H1 (cell line): ENCODE measurements around the gene FKRP. TPM values are rescaled to one million over a fixed set of nuclear protein-coding genes. Genes with fewer than 3 reads are reported as not detected.

Source experiments
- CTCF ChIA-PET: fragments of 300-600 bp; sonication (Branson Sonifier 250); formaldehyde crosslinking; loops from one replicate; lab custom pipeline; 2021; ENCODE audit not compliant: partially characterized antibody; lab: Charles Lee
- POLR2A ChIA-PET: fragments of 300-600 bp; sonication (Branson Sonifier 250); formaldehyde crosslinking; loops from one replicate; lab custom pipeline; 2021; ENCODE audit warnings: inconsistent platforms; ENCODE audit not compliant: partially characterized antibody; lab: Charles Lee
- DNase-seq, 2 experiments: peaks; one replicate each; pipeline versions ENCODE4 v3.0.0 to v3.0.0-alpha.2; 2010 to 2022; ENCODE audit warnings: low spot score in 2 of 2, low read depth in 1 of 2, mixed read lengths in 1 of 2
- FAIRE-seq: peaks from 2 replicates; lab custom pipeline; 2011; peaks lifted over from hg19 to GRCh38; lab: Jason Lieb, UNC
- H2AFZ ChIP-seq: 2 replicates; pipeline ENCODE4 v1.8.1; 2012; ENCODE audit warnings: low read length, inconsistent platforms
- H2AK5ac ChIP-seq: 2 replicates; pipeline ENCODE4 v1.6.1; 2013; ENCODE audit warnings: low read depth, low read length
- H2BK120ac ChIP-seq: replicated peaks from 2 replicates; pipeline ENCODE3; 2013; ENCODE audit warnings: low read depth, low read length, inconsistent platforms
- H2BK12ac ChIP-seq: 2 replicates; pipeline ENCODE4 v1.6.1; 2013; ENCODE audit warnings: low read depth, low read length
- H2BK15ac ChIP-seq: 2 replicates; pipeline ENCODE4 v1.6.1; 2013; ENCODE audit warnings: low read length
- H2BK20ac ChIP-seq: 2 replicates; pipeline ENCODE4 v1.6.1; 2013; ENCODE audit warnings: low read length
- H2BK5ac ChIP-seq: 2 replicates; pipeline ENCODE4 v1.6.1; 2013; ENCODE audit warnings: low read depth, low read length
- H3K14ac ChIP-seq: 2 replicates; pipeline ENCODE4 v1.6.1; 2013; ENCODE audit warnings: inconsistent platforms; ENCODE audit not compliant: insufficient read length
- H3K18ac ChIP-seq: 2 replicates; pipeline ENCODE4 v1.6.1; 2013; ENCODE audit warnings: low read length; ENCODE audit errors: extremely low read depth
- H3K23ac ChIP-seq: 2 replicates; pipeline ENCODE4 v1.6.1; 2013; ENCODE audit warnings: inconsistent platforms; ENCODE audit not compliant: insufficient read length
- H3K23me2 ChIP-seq: 2 replicates; pipeline ENCODE4 v1.6.1; 2013; ENCODE audit warnings: low read depth, low read length
- H3K27ac ChIP-seq: 2 replicates; pipeline ENCODE4 v1.6.1; 2011; ENCODE audit warnings: low read depth, low read length, inconsistent platforms
- H3K27me3 ChIP-seq, 4 experiments: replicated peaks in 1 of 4; 1 replicate in 1 of 4; 2 replicates in 3 of 4; pipeline versions ENCODE4 v1.6.1 to v1.8.1; 2011 to 2013; ENCODE audit warnings: low read length in 3 of 4, mild to moderate bottlenecking in 3 of 4, inconsistent platforms in 2 of 4, mixed read lengths in 2 of 4, moderate library complexity in 1 of 4; ENCODE audit not compliant: control insufficient read depth in 3 of 4, insufficient read depth in 3 of 4; ENCODE audit errors: extremely low read depth in 1 of 4
- H3K36me3 ChIP-seq, 4 experiments: 2 replicates each; pipeline versions ENCODE4 v1.6.1 to v1.8.1; 2011 to 2013; ENCODE audit warnings: mild to moderate bottlenecking in 4 of 4, low read length in 3 of 4, moderate library complexity in 2 of 4, control low read depth in 1 of 4, inconsistent platforms in 1 of 4; ENCODE audit not compliant: insufficient read depth in 4 of 4, control insufficient read depth in 2 of 4
- H3K4ac ChIP-seq: replicated peaks from 2 replicates; pipeline ENCODE3; 2013; ENCODE audit warnings: low read length, low read depth, mixed read lengths, inconsistent platforms; ENCODE audit not compliant: insufficient read length
- H3K4me1 ChIP-seq, 4 experiments: replicated peaks in 1 of 4; 1 replicate in 1 of 4; 2 replicates in 3 of 4; pipeline versions ENCODE4 v1.6.1 to v1.8.1; 2011 to 2013; ENCODE audit warnings: low read length in 3 of 4, inconsistent platforms in 2 of 4, mixed read lengths in 1 of 4; ENCODE audit not compliant: insufficient read depth in 4 of 4, control insufficient read depth in 3 of 4
- H3K4me2 ChIP-seq, 2 experiments: 2 replicates each; pipeline versions ENCODE4 v1.6.1 to v1.8.1; 2011 to 2013; ENCODE audit warnings: low read depth in 2 of 2, low read length in 2 of 2, control low read depth in 1 of 2, inconsistent platforms in 1 of 2, mild to moderate bottlenecking in 1 of 2; ENCODE audit not compliant: insufficient read depth in 1 of 2
- H3K4me3 ChIP-seq, 4 experiments: fragments of 200-600, 300-600 bp in 1 of 4; sonication (generic), shearing (Covaris generic), sonication (Bioruptor Twin) in 1 of 4; 2 replicates each; pipeline versions ENCODE4 v1.5.1 to v1.8.1; 2011 to 2016; ENCODE audit warnings: low read length in 4 of 4, low read depth in 3 of 4, control low read depth in 2 of 4, inconsistent platforms in 2 of 4, mild to moderate bottlenecking in 2 of 4, mixed read lengths in 1 of 4, moderate library complexity in 1 of 4; ENCODE audit not compliant: insufficient read depth in 2 of 4; ENCODE audit errors: extremely low read depth in 1 of 4
- H3K56ac ChIP-seq: replicated peaks from 2 replicates; pipeline ENCODE3; 2013; ENCODE audit warnings: low read depth, mild to moderate bottlenecking, mixed read lengths, low read length, inconsistent platforms; ENCODE audit not compliant: insufficient read length
- H3K79me1 ChIP-seq: 2 replicates; pipeline ENCODE4 v1.6.1; 2013; ENCODE audit warnings: low read depth, low read length, control low read depth
- H3K79me2 ChIP-seq, 2 experiments: 2 replicates each; pipeline versions ENCODE4 v1.6.1 to v1.8.1; 2012 to 2013; ENCODE audit warnings: low read length in 2 of 2, mild to moderate bottlenecking in 2 of 2, inconsistent platforms in 1 of 2; ENCODE audit not compliant: insufficient read depth in 2 of 2, control insufficient read depth in 1 of 2
- H3K9ac ChIP-seq, 4 experiments: replicated peaks in 1 of 4; 1 replicate in 1 of 4; 2 replicates in 3 of 4; pipeline versions ENCODE4 v1.6.1 to v1.8.1; 2011 to 2013; ENCODE audit warnings: low read depth in 3 of 4, low read length in 3 of 4, control low read depth in 2 of 4, mild to moderate bottlenecking in 2 of 4, moderate library complexity in 2 of 4, inconsistent platforms in 1 of 4; ENCODE audit errors: extremely low read depth in 1 of 4
- H3K9me3 ChIP-seq, 2 experiments: 2 replicates each; pipeline versions ENCODE4 v1.6.1 to v1.8.1; 2012 to 2013; ENCODE audit warnings: mild to moderate bottlenecking in 2 of 2, moderate library complexity in 2 of 2, control low read depth in 1 of 2, inconsistent platforms in 1 of 2, low read depth in 1 of 2, low read length in 1 of 2, mixed read lengths in 1 of 2; ENCODE audit not compliant: insufficient read depth in 2 of 2
- H4K20me1 ChIP-seq, 2 experiments: replicated peaks in 1 of 2; 2 replicates each; pipeline versions ENCODE3 to v1.8.1; 2011 to 2013; ENCODE audit warnings: inconsistent platforms in 2 of 2, low read length in 2 of 2, mild to moderate bottlenecking in 1 of 2; ENCODE audit not compliant: insufficient read depth in 2 of 2, control insufficient read depth in 1 of 2
- H4K5ac ChIP-seq: 2 replicates; pipeline ENCODE4 v1.6.1; 2013; ENCODE audit warnings: low read length, low read depth, mixed read lengths, inconsistent platforms; ENCODE audit not compliant: insufficient read length
- H4K8ac ChIP-seq: 2 replicates; pipeline ENCODE4 v1.8.0; 2013; ENCODE audit warnings: mild to moderate bottlenecking, moderate library complexity, low read length, inconsistent platforms; ENCODE audit not compliant: insufficient read depth; ENCODE audit errors: extremely low read depth
- H4K91ac ChIP-seq: replicated peaks from 2 replicates; pipeline ENCODE3; 2013; ENCODE audit warnings: low read length, mixed read lengths, inconsistent platforms; ENCODE audit not compliant: insufficient read length
- BACH1 ChIP-seq: IDR thresholded peaks from 2 replicates; pipeline ENCODE4 v1.6.1; 2012; ENCODE audit warnings: low read length, improper control_type of control experiment
- BCL11A ChIP-seq, 2 experiments: IDR thresholded peaks; one replicate each; pipeline ENCODE4 v1.6.1; 2011; ENCODE audit warnings: low read depth in 2 of 2, low read length in 2 of 2, mild to moderate bottlenecking in 2 of 2
- BRCA1 ChIP-seq: IDR thresholded peaks from 2 replicates; pipeline ENCODE4 v1.6.1; 2012; ENCODE audit warnings: low read depth, low read length, improper control_type of control experiment
- CEBPB ChIP-seq: IDR thresholded peaks from 2 replicates; pipeline ENCODE4 v1.6.1; 2012; ENCODE audit warnings: low read depth, low read length
- CHD2 ChIP-seq: IDR thresholded peaks from 2 replicates; pipeline ENCODE4 v1.6.1; 2012; ENCODE audit warnings: low read length, improper control_type of control experiment
- HDAC2 ChIP-seq, 2 experiments: fragments of 300-600 bp in 1 of 2; sonication (generic) in 1 of 2; IDR thresholded peaks; 2 replicates each; pipeline ENCODE4 v1.6.1; 2011 to 2012; ENCODE audit warnings: low read depth in 2 of 2, low read length in 2 of 2, mild to moderate bottlenecking in 2 of 2, moderate library complexity in 2 of 2, borderline replicate concordance in 1 of 2, inconsistent platforms in 1 of 2
- JUN ChIP-seq: IDR thresholded peaks from 2 replicates; pipeline ENCODE4 v1.6.1; 2011; ENCODE audit warnings: low read depth, mild to moderate bottlenecking, improper control_type of control experiment, low read length
- JUND ChIP-seq: IDR thresholded peaks from 2 replicates; pipeline ENCODE4 v1.6.1; 2011; ENCODE audit warnings: mild to moderate bottlenecking, improper control_type of control experiment, low read length
- KDM1A ChIP-seq: fragments of 200-600, 300-600 bp; sonication (generic); IDR thresholded peaks from 2 replicates; pipeline ENCODE4 v1.7.1; 2016; ENCODE audit warnings: mild to moderate bottlenecking, low read length, borderline replicate concordance
- KDM5A ChIP-seq: fragments of 200-600 bp; IDR thresholded peaks from 2 replicates; pipeline ENCODE4 v1.7.1; 2012; ENCODE audit warnings: mild to moderate bottlenecking, low read length, inconsistent platforms, mixed read lengths
- RFX5 ChIP-seq: IDR thresholded peaks from 2 replicates; pipeline ENCODE4 v1.6.1; 2011; ENCODE audit warnings: low read depth, low read length, improper control_type of control experiment, borderline replicate concordance
- SIN3A ChIP-seq, 2 experiments: IDR thresholded peaks in 1 of 2; conservative IDR thresholded peaks in 1 of 2; 2 replicates each; pipeline ENCODE4 v1.6.1; 2011 to 2012; ENCODE audit warnings: low read length in 2 of 2, improper control_type of control experiment in 1 of 2, low read depth in 1 of 2, mild to moderate bottlenecking in 1 of 2
- SP1 ChIP-seq: IDR thresholded peaks from 2 replicates; pipeline ENCODE4 v1.6.1; 2011; ENCODE audit warnings: low read depth, low read length
- SP2 ChIP-seq: IDR thresholded peaks from 2 replicates; pipeline ENCODE4 v1.6.1; 2012; ENCODE audit warnings: mild to moderate bottlenecking, low read length, inconsistent platforms
- TBP ChIP-seq: IDR thresholded peaks from 2 replicates; pipeline ENCODE4 v1.6.1; 2011; ENCODE audit warnings: low read depth, low read length, improper control_type of control experiment
- ZNF274 ChIP-seq: IDR thresholded peaks from 2 replicates; pipeline ENCODE4 v1.7.0; 2012; ENCODE audit warnings: low read length, borderline replicate concordance; ENCODE audit errors: extremely low read depth
- WGBS, 2 experiments: shearing (Covaris generic) in 1 of 2; methylation state at CpG; one replicate each; pipeline versions ENCODE4 v1.1.6 to v1.1.7; 2013 to 2015; ENCODE audit warnings: low lambda C conversion rate in 2 of 2, mixed read lengths in 2 of 2, inconsistent platforms in 1 of 2, low coverage in 1 of 2, missing lambda C conversion rate in 1 of 2; ENCODE audit not compliant: insufficient replicate concordance in 2 of 2, insufficient coverage in 1 of 2, insufficient read length in 1 of 2; ENCODE audit errors: extremely low coverage in 1 of 2, missing lambda C conversion rate in 1 of 2; 5-methylcytosine and 5-hydroxymethylcytosine counted together
- polyA plus RNA-seq, 7 experiments: library from polyadenylated mRNA; depleted of rRNA in 3 of 7; stranded (reverse) in 5 of 7; unstranded in 2 of 7; fragments of >200 nt in 5 of 7; fragments of 200-250 nt in 2 of 7; gene quantifications; 1 replicate in 5 of 7; 2 replicates in 1 of 7; 4 replicates in 1 of 7; pipeline versions ENCODE4 v1.2.1 to v1.2.3, GENCODE V29; 2011 to 2013; ENCODE audit warnings: missing spikeins in 2 of 7, mixed read lengths in 2 of 7
- total RNA-seq: library from RNA; stranded (reverse); fragmentation: NEBNext Ultra II Directional; extraction: Animal tissue kit (Norgen Biotek cat#: 25700); gene quantifications from 2 replicates; pipeline ENCODE4 v1.2.1, GENCODE V29; 2021

Gene FKRP
- total and polyA plus RNA-seq, 2 of the 8 experiments (the other 6 are each of a cell fraction or from before 2014, with no cell fraction given), result 17.1 to 24.4 TPM

GRCh38 chr19:46802152-46802551, 56.3 kb downstream of the FKRP start:
- POLR2A ChIA-PET, result interaction anchor here (3.1 kb wide), 1 partner anchor 14 kb away, joined by 16 read pairs; the partner anchor contains the start of gene SLC1A5
- no peak overlapping the region for H4K91ac ChIP-seq
- no peak overlapping the region for H3K18ac ChIP-seq
- H3K79me1 ChIP-seq, result no peaks in the 10 kb centered on the region
- no peaks in the 10 kb centered on the region for H3K23me2 ChIP-seq
- H3K23ac ChIP-seq, result no peak overlapping the region
- no peaks in the 10 kb centered on the region for H3K9me3 ChIP-seq
- FAIRE-seq (no peak), DNase-seq (no peak)
- no peak overlapping the region for H2BK20ac ChIP-seq
- no peak overlapping the region for H3K4me3 ChIP-seq
- H3K9ac ChIP-seq, result no peak overlapping the region; a peak in 1 of 7 replicates
- H3K79me2 ChIP-seq, result no peaks in the 10 kb centered on the region
- no peak overlapping the region for H4K8ac ChIP-seq
- CTCF ChIA-PET, result no interaction called here
- no peak overlapping the region for H2BK5ac ChIP-seq
- H3K4ac ChIP-seq, result no peak overlapping the region
- H2BK15ac ChIP-seq, result no peak overlapping the region
- WGBS, 2 experiments, result 83% methylated on average over 5 of the region's 5 CpGs; no CpG with 5 or more reads in 1 of the 2 experiments
- no peak overlapping the region for H2BK120ac ChIP-seq
- H4K20me1 ChIP-seq, result no peaks in the 10 kb centered on the region
- H3K4me1 ChIP-seq, result no peaks in the 10 kb centered on the region
- no peak overlapping the region for H3K4me2 ChIP-seq
- H3K27ac ChIP-seq, result no peak overlapping the region
- no peak overlapping the region for H4K5ac ChIP-seq
- H2BK12ac ChIP-seq, result no peak overlapping the region
- no peak overlapping the region for H3K56ac ChIP-seq
- H3K27me3 ChIP-seq, result no peaks in the 10 kb centered on the region; a peak in 1 of 7 replicates
- no peak overlapping the region for H3K14ac ChIP-seq
- H3K36me3 ChIP-seq, result no peaks in the 10 kb centered on the region
- H2AFZ ChIP-seq, result no peak overlapping the region
- no peak overlapping the region for H2AK5ac ChIP-seq
- TF ChIP-seq TBP (no peak), RFX5 (no peak), CHD2 (no peak), ZNF274 (no peak), JUN (no peak), HDAC2 (IDR thresholded peaks at IDR 0.05; ENCODE audit: borderline replicate concordance in 1 of 2, low read depth in 2 of 2, low read length in 2 of 2) (no peak), SIN3A (conservative IDR thresholded peaks at IDR 0.05 in 1 of 2, IDR thresholded peaks at IDR 0.05 in 1 of 2; ENCODE audit: low read depth in 1 of 2, low read length in 2 of 2) (no peak), KDM5A (no peak), BCL11A (IDR thresholded peaks at IDR 0.05; ENCODE audit: low read depth in 2 of 2, low read length in 2 of 2) (no peak), SP1 (no peak), JUND (no peak), SP2 (no peak), CEBPB (no peak), BACH1 (no peak), BRCA1 (no peak), KDM1A (no peak)
